Stimulated activated naive CD4-positive, alpha-beta T cell treated with Interleukin-2 at 50 U/mL for 16 hours (primary cell): ENCODE data around the gene SNX21.
"Not testable (repeated sequence)": the region's sequence is repeated elsewhere in the genome, so short reads cannot be mapped to it uniquely, and the experiment has no call there.

Experiments used
- DNase-seq: peaks from one replicate; lab custom pipeline; 2025; lab: John Stamatoyannopoulos, UW

Gene SNX21, protein sequence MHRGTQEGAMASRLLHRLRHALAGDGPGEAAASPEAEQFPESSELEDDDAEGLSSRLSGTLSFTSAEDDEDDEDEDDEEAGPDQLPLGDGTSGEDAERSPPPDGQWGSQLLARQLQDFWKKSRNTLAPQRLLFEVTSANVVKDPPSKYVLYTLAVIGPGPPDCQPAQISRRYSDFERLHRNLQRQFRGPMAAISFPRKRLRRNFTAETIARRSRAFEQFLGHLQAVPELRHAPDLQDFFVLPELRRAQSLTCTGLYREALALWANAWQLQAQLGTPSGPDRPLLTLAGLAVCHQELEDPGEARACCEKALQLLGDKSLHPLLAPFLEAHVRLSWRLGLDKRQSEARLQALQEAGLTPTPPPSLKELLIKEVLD

DNA sequence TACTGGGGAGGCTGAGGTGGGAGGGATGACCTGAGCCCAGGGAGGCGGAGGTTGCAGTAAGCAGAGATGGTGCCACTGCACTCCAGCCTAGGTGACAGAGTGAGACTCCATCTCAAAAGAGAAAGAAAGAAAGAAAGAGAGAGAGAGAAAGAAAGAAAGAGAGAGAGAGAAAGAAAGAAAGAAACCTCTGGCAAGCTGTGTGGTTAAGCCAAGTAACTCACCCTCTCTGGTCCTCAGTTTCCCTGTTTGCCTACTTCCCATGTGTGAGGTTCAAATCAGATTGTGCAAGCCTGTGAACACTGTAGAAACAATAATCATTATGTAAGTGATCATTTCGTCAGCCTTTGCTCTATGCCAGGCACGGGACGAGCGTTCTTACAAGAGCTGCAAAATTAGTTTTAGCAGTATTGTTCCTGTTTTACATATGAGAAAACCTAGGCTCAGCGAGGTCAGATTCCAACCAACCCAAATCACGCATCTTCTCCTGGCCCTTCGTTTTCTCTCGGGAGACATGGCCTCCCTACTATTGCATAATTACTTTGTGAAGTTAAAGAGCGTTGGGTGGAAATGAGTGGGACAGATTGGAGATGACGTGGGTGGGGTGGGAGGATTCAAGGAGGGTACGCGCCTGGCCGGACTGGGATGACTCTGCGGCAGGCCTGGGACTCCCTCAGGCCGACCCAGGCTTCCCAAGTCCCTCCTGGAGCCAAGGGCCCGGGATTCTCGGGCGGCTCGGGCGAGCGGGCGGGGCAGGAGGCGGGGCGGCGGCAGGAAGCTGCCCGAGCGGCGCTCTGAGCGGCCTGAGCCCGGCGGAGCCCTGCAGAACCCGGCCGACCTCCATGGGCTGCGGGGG lies at the start of gene SNX21:
Gene SNX21, plus strand, starts transcription at position 770 of the 853 bp plus-strand sequence. CDS start 121 bp downstream, outside the sequence.
- peak; percentile 2 for DNase-seq

DNA sequence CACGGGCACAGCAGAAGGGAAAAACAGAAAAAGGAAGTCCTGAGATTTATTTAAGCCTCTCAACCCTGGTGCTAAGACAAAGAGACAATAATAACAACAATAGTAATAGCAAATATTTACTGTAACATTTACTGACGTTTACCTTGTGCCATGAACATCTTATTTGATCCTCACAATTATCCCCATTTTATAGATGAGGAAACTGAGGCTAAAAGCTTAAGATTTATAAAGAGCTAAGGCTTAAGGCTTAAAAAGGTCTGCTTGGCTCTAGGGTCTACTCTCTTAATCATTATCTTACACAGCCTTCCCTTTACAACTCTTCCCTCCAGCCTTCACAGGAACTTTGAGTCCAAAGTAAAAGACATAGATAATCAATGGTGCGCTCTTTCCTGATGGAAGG lies 45.2 kb upstream of the SNX21 start:
- no peak for DNase-seq

DNA sequence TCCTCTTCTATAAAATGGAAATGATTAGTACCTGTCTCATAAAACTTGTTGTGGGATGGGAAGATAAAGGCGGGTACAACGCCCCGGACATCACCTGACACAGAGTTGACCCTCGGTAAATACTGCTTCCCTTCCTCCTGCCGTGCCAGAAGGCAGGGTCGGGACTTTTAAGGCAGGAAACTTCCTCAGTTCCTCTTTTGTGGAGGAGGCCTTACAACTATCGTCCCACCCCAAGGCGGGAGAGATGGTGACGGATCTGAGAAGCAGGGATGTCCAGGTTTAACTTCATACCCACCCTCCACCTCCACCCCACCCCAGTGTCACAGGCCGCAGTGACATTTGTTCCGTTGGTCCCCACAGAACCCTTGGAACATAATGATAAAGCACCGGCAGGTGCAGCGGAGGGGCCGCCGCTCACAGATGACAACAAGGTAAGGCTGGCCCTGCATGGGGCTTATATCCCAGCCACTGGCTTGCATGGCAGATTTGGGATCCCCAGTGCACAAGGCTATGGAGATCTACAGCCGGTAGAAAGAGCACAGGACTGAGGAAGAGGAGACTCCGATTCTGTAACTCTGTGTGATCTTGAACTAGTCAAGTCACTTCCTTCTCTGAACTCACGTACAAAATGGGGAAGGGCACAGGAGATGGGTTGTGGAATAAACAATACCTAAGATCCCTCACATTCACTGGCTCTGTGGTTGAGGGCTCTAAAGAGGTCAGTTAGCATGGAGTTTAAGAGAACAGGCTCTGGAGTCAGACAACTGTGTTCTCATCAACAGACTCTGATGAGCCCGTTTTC lies 41.1 kb upstream of the SNX21 start:
- DNase-seq: no peak

DNA sequence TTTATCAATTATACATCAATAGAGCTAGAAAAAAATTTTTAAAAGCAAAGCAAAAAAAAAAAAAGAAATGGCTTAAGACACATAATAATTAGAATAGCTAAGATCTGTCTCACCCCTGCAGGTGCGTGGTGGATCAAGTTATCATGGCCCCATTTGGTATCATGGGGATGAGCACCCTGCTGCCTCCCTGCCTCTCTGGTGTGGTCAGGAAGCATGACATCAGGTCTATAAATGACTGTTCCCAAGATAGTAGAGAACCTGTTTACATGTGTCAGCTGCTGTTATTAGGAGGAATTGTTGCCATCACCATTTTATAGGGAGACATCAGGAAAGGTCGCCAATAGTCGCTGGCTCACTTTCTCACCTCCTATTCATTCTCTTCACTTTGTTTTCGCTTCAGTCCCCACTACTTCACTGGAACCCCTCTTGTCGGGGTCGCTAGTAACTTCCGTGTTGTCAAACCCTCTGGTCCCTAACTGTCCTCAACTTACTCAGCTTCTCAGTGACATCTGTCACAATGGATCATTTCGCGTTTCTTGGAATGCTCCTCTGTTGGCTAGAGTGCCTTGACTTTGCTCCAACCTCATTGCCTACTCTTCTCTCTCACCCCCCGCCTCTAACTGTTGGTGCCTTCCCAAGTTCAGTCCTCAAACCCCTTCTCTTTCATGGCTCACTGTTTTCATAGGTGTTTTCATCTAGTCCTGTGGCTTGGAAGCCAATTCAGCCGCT lies 37.1 kb upstream of the SNX21 start:
- no peak for DNase-seq

DNA sequence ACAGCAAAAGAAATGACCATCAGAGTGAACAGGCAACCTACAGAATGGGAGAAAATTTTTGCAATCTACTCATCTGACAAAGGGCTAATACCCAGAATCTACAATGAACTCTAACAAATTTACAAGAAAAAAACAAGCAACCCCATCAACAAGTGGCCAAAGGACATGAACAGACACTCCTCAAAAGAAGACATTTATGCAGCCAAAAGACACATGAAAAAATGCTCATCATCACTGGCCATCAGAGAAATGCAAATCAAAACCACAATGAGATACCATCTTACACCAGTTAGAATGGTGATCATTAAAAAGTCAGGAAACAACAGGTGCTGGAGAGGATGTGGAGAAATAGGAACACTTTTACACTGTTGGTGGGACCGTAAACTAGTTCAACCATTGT lies 36.1 kb upstream of the SNX21 start:
- DNase-seq: not testable (repeated sequence)

DNA sequence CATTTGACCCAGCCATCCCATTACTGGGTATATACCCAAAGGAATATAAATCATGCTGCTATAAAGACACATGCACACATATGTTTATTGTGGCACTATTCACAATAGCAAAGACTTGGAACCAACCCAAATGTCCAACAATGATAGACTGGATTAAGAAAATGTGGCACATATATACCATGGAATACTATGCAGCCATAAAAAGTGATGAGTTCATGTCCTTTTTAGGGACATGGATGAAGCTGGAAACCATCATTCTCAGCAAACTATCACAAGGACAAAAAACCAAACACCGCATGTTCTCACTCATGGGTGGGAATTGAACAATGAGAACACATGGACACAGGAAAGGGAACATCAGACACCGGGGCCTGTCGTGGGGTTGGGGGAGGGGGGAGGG lies 35.6 kb upstream of the SNX21 start:
- not testable (repeated sequence) for DNase-seq

DNA sequence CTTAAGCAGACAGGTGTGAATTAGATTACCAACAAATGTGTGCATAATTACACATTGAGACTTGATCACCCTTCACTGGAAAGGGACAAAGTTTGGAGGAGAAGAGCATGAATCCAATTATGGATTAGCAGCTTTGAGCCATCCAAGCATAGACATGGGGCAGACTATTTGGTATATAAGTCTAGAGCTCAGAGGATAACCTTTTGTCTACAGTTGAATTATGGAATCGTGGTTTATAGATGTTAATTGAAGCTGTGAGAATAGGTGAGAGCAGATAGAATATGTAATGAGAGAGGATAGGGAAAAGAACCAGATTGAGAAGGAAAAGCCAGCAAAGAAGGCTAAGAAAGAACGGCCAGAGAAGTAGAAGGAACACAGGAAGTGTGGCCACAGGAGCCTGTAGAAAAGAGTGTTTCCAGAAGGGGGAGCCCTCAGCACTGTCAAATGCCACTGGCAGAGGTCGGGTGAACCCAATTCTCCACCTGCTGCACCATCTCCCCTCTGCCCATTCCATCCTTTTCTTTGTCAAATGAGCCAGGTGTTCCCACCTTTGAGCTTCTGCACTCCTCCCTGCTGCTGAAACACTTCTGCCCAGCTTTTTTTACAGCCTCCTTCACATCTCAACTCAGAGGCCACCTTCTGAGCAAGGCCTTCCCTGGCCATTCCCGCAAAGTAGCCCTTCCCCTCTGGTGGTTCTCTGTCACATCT lies 34.5 kb upstream of the SNX21 start:
- peak; percentile 42 for DNase-seq

DNA sequence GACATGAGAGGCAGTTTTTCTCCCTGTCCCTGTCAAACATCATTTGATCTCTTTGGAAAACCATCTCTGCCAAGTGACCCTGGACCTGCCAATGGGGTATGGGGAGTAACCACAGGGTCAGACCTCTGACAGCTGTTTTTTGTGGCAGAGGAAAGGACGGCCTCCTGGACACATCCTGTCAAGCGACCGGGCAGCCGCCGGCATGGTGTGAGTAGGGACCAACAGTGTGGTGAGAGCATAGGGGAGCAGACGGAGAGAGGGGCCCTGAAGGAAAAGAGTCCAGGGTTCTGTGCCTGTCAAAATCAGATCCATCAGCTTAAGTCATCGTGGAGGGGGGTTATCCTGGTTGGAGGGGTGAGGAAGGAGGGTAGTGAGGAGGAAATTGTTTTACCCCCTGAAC lies 31.7 kb upstream of the SNX21 start:
- DNase-seq: no peak

DNA sequence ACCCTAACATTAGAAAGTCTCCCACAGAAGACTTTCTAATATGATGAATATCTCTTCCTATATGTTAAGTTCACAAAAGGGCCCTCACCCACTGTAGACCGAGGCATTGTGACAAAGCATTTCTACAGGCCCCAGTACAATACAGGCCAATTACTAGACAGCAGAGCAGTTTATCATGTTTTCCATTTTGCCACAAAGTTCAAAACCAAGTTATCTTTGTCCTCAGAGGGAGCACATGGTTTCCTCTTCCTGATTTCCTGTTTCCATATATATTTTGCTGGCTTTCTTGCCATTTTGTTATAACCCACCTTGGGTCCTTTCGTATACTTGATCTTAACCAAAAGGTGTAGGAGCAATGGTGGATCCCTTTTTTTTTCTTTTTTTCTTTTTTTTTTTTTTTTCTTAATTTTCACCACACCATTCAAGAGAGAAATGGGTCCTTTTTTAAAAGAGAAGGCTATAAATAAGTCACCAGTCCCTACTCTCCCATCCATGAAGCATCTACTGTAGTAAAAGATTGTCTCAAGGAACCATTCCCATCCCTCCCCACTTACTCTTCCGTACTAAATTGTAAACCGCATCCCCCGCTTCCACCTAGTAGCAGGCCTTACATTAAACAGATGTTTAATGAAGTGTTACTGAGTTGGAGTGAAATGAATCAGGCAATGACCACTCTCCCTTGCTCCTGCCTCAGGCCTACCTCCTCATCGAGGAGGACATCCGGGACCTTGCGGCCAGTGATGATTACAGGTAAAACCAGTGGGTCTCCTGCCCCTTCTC lies 23.2 kb upstream of the SNX21 start:
- no peak for DNase-seq

DNA sequence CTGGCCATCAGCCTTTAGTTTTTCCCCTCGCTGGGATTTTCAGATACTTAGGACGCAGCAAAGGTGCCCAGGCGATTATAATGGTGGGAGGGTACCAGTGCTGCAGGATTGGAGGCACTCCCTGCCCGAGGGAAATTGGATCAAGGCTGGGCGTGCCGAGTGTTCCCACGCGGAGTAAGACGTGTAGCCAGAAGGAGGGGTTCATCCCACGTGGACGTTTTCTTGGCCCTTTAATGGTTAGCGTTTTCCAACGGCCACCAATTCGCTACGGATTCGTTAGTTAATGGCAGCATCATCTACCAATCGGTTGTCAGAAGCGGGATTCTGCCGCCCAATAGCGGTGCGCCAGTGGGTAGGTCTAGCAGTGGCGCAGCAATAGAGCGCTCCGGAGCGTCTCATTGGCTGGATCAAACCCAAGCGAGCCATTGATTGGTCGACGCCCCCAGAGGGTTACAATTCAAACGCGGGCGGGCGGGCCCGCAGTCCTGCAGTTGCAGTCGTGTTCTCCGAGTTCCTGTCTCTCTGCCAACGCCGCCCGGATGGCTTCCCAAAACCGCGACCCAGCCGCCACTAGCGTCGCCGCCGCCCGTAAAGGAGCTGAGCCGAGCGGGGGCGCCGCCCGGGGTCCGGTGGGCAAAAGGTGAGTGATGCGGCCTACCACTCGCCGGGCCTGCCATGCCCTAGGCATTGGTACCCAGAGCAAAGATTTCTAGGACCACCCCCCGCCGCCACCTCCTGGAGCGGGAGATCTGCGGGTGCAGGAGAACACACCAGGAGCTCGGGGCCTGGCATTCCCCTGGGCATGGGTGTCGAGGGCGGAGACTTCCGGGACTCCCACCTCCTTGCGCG lies 21.2 kb upstream of the SNX21 start, which contains the start of gene UBE2C:
Gene UBE2C, plus strand, starts transcription at position 488 of the 849 bp plus-strand sequence. Its CDS starts 52 bp downstream, at position 540.
- DNase-seq: peak; percentile 92

DNA sequence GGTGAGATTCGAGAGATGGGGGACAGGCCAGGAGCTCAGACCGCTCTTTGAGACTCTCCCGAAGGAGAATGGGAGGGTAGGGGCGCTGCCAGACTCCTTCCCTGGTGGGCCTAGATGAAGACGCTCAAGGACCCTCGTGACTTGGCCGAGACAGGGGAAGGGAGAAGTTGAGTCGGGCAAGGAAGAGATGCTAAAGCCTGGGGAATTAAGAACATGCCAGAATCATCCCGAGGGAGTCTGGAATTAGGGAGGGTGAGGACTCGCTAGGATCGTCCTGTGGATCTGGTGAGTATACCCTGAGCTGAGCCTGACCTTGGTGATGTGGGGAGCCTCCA lies 20.6 kb upstream of the SNX21 start:
- no peak for DNase-seq

DNA sequence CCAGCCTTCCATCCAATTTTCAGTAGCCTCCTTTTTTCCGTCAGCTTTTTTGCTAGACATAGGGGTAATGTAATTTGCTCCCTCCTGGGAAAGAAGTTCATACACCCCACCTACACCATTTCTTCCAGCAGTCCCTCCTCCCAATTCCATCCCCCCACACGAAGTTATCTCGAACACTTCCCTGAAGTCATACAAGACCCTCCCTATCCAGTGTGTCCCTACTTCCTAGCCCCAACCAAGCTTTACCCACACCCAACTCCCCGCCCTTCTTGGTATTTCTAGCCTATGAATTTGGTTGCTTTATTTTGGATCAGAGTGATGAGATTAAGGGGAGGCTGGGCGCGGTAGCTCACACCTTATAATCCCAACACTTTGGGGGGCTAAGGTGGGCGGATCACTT lies 20.1 kb upstream of the SNX21 start:
- DNase-seq: no peak

DNA sequence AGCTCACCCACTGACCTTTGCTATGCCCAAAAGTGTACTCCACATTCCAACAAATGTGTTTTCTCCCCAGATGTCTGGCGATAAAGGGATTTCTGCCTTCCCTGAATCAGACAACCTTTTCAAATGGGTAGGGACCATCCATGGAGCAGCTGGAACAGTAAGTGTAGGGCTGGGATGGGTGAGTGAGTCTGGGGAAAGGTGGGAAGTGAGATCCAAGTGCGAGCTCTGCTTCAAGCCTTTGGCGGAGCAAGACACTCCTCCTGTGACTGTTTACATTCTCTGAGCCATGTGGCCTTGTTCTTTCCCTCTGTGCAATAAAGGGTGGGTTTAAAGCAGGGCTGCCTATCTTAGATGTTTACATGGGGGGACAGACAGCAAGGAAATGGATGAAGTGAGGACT lies 19.3 kb upstream of the SNX21 start:
- DNase-seq: no peak

DNA sequence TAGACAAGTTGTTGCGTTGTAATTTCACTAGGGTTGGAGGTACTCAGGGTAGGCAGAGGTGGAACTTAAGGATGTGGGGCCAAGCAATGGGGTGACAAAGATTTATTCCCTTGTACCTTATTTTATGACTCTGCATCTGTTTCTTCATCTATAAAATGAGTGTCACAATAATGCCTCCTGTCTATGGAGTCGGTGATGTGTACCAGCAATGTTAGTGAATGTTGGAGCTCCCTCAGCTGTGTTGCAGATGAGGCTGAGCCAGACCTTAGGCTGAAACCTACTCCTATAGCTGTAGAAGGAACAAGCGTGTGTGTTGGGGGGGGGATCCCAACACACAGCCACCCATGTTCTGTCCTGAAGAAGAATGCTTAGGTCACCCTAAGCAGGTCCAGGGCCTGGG lies 16.6 kb upstream of the SNX21 start:
- DNase-seq: no peak

DNA sequence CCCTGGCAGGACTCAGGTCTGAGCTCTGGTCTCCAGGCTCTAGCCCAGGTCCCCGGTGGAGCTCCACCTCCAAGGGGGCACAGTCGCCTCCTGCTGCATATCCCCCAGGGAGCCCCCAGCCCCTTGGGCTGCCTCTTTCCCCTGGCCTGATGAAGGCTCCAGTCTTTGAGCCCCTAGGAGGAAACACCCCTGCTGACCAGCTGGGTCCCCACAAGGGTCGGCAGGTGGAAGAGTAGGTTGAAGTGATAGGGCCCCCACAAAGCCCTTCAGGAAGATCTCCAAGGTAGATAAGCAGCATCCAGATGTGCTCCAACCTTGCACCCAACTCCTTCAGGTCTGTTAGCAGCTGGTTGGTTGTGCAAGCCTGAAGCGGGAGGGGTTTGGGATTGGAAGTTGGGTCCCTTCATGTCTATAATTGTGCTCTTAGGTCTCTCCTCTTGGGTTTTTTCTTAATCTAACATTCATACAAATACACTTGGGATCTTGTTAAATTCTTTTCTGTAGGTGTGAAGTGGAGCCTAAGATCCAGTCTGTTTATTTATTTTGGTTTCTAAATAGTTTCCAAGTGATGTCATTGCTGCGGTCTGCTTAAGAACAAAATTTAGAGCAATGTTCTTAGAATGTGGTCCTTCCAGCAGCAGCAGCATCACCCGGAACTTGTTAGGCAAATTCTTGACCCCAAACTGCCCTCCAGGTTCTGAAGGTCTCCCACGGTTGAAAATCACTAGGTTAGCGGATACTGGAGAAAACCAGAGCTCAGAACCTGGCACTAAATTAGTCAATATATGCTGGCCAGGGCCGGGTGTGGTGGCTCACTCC lies 16.0 kb upstream of the SNX21 start:
- no peak for DNase-seq

DNA sequence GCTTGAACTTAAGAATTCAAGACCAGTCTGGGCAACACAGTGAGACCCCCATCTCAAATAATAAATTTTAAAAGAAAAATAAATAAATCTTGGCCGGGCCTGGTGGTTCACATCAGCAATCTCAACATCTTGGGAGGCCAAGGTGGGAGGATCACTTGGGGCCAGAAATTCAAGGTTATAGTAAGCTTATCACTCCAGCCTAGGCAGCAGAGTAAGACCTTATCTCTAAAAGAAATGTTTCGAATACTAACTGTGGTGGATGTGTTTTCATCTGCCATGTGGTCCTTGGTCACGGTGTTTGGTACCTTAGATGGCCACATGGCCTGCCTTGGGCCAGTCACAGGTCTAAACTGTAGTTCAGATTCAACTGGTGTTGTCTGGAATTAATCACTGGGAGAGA lies 15.4 kb upstream of the SNX21 start:
- no peak for DNase-seq

DNA sequence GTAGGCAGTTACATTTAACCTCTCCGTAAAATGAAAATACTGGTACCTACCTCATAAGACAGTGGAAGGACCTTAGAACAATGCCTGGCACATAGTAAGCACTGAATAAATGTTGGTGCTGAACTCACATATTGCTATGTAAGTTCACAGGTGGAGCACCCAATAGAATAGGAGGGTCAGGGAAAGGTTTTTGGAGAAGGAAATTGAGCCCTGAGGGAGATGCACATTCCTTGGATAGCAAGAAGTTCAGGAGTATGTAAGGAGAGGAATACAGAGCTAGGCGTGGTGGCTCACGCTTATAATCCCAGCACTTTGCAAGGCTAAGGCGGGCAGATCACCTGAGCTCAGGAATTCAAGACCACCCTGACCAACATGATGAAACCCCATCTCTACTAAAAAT lies 14.1 kb upstream of the SNX21 start:
- no peak for DNase-seq

DNA sequence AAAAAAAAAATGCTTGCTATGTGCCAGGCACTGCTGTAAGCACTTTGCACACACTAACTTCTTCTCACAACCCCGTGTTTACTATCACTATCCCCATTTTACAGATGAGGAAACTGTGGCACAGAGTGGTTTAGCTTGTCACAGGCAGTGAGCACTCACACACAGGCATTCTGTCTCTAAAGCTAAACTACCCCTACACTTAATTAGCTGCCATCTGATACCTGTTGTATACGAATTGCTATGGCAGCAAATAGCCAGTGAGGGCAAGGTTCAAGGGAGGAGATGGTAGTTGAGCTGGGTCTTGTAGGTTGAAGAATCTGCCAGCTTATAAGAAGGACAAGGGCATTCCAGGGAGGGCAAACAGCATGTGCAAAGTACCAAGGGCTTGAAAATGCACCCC lies 11.7 kb upstream of the SNX21 start:
- no peak for DNase-seq
